ENCODE measurements around the gene JUNB. TPM values are rescaled to one million over a fixed set of nuclear protein-coding genes. Genes with fewer than 3 reads are reported as not detected.

Gene JUNB
- total and polyA plus RNA-seq, 4 donors = 111 to 689 (median 163) TPM

DNA sequence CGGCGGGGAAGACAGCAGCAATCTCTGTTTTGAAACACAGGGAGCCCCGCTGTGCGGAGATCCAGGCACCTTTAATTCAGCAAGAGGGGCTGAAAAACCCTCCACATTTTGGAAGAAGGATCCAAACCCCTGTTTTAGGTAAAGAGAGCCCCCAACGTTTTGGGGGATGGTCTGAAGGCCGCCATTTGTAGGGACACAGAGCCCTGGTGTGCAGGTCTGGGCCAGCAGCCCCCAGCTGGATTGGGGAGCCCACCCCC is 12.5 kb upstream of the JUNB start:
- TF ChIP-seq, protein P1, sequence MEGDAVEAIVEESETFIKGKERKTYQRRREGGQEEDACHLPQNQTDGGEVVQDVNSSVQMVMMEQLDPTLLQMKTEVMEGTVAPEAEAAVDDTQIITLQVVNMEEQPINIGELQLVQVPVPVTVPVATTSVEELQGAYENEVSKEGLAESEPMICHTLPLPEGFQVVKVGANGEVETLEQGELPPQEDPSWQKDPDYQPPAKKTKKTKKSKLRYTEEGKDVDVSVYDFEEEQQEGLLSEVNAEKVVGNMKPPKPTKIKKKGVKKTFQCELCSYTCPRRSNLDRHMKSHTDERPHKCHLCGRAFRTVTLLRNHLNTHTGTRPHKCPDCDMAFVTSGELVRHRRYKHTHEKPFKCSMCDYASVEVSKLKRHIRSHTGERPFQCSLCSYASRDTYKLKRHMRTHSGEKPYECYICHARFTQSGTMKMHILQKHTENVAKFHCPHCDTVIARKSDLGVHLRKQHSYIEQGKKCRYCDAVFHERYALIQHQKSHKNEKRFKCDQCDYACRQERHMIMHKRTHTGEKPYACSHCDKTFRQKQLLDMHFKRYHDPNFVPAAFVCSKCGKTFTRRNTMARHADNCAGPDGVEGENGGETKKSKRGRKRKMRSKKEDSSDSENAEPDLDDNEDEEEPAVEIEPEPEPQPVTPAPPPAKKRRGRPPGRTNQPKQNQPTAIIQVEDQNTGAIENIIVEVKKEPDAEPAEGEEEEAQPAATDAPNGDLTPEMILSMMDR (IDR thresholded peaks at IDR 0.05; ENCODE audit: control extremely low read depth, extremely low read depth) = no peak
- H3K4me3 ChIP-seq = no peak overlapping the region
- H3K36me3 ChIP-seq (ENCODE audit: control insufficient read depth in 4 of 4, insufficient read depth in 4 of 4, low read length in 4 of 4) = peaks cover 0 to 3% (median 0%) of the 10 kb centered on the region in 4 donors
- no peak for DNase-seq
- ATAC-seq (ENCODE audit: insufficient read depth, low FRiP score) = no peak
- 34 to 48% methylated on average over 6 of the region's 6 CpGs for WGBS, 2 donors
- H3K27me3 ChIP-seq (ENCODE audit: control insufficient read depth in 3 of 3, insufficient read depth in 3 of 3, low read length in 2 of 3) = no peaks in the 10 kb centered on the region
- peak overlapping the region in 1 of 2 donors; percentile 72 for H3K9ac ChIP-seq (ENCODE audit: insufficient read depth in 1 of 2, low read length in 2 of 2)
- no peaks in the 10 kb centered on the region for H3K9me3 ChIP-seq (ENCODE audit: control insufficient read depth in 4 of 4, insufficient read depth in 3 of 4, low read length in 3 of 4)
- H3K27ac ChIP-seq (ENCODE audit: low read depth in 1 of 2, low read length in 1 of 2) = peak overlapping the region; percentile 86 to 91
- H3K4me1 ChIP-seq (ENCODE audit: control insufficient read depth in 5 of 5, insufficient read depth in 5 of 5, low read length in 5 of 5) = peaks cover 0 to 53% (median 22%) of the 10 kb centered on the region in 5 donors

DNA sequence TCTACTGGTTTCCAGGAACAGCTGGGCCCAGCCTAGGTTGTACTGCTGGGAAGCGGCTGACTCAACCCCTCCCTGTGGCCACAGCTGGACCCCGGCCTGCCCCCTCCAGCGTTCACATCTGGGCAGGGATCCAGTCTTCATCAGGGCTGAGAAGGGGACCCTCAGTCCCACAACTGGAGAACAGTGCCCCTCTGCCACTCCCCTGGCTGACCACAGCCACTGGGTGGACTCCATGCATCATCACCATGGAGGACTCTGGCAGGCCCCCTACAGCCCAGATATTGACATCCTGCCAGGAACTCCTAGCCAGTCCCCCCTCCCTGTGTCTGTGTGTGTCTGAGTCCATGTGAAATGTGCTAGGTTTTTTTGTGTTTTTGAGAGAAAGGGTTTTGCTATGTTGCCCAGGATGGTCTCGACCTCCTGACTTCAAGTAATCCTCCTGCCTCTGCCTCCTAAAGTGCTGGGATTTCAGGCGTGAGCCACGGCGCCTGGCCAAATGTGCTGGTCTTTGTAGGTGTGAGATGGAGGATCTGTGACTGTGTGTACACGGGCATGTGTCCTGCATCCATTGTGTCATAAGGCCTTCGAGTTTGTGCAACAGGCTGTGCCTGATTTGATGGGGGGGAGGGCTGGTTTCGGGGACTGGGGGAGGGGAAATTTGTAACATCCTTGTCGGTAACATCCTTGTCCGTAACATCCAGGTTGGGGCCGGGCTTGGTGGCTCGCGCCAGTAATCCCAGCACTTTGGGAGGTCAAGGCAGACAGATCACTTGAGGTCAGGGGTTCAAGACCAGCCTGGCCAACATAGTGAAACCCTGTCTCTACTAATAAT is 11.9 kb upstream of the JUNB start:
- H3K4me1 ChIP-seq (ENCODE audit: control insufficient read depth in 5 of 5, insufficient read depth in 5 of 5, low read length in 5 of 5) = peaks cover 0 to 58% (median 27%) of the 10 kb centered on the region in 5 donors
- H3K9ac ChIP-seq (ENCODE audit: insufficient read depth in 1 of 2, low read length in 2 of 2) = peak overlapping the region in 1 of 2 donors; percentile 24
- TF ChIP-seq, protein P1 (IDR thresholded peaks at IDR 0.05; ENCODE audit: control extremely low read depth, extremely low read depth) = no peak
- H3K4me3 ChIP-seq = no peak overlapping the region
- H3K27me3 ChIP-seq (ENCODE audit: control insufficient read depth in 3 of 3, insufficient read depth in 3 of 3, low read length in 2 of 3) = no peaks in the 10 kb centered on the region
- H3K9me3 ChIP-seq (ENCODE audit: control insufficient read depth in 4 of 4, insufficient read depth in 3 of 4, low read length in 3 of 4) = no peaks in the 10 kb centered on the region
- DNase-seq (peak; percentile 95), ATAC-seq (ENCODE audit: insufficient read depth, low FRiP score) (no peak)
- 33 to 62% methylated on average over 15 of the region's 15 CpGs for WGBS, 2 donors
- peaks cover 0 to 2% (median 0%) of the 10 kb centered on the region in 4 donors for H3K36me3 ChIP-seq (ENCODE audit: control insufficient read depth in 4 of 4, insufficient read depth in 4 of 4, low read length in 4 of 4)
- H3K27ac ChIP-seq (ENCODE audit: low read depth in 1 of 2, low read length in 1 of 2) = peak overlapping the region; percentile 86 to 91

DNA sequence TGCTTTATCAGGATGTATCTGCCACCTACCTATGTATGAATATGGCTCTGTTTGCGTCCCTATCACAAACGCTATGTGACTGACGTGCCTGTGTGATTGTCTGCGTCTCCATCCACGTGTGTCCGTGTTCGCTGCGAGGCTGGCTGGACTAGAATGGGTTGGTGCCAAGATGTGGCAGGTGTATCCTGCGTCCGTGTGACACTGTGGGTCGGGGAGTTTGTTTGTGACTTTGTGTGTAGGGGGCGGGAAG is 9.2 kb upstream of the JUNB start:
- H3K9me3 ChIP-seq (ENCODE audit: control insufficient read depth in 4 of 4, insufficient read depth in 3 of 4, low read length in 3 of 4) = no peaks in the 10 kb centered on the region
- ATAC-seq (ENCODE audit: insufficient read depth, low FRiP score) (no peak), DNase-seq (peak in 1 of 3 donors; percentile 62)
- peaks cover 0 to 79% (median 42%) of the 10 kb centered on the region in 5 donors for H3K4me1 ChIP-seq (ENCODE audit: control insufficient read depth in 5 of 5, insufficient read depth in 5 of 5, low read length in 5 of 5)
- TF ChIP-seq, protein P1 (IDR thresholded peaks at IDR 0.05; ENCODE audit: control extremely low read depth, extremely low read depth) = no peak
- 0 to 2% methylated on average over 12 of the region's 12 CpGs for WGBS, 2 donors
- no peaks in the 10 kb centered on the region for H3K36me3 ChIP-seq (ENCODE audit: control insufficient read depth in 4 of 4, insufficient read depth in 4 of 4, low read length in 4 of 4)
- peak overlapping the region; percentile 86 to 87 for H3K27ac ChIP-seq (ENCODE audit: low read depth in 1 of 2, low read length in 1 of 2)
- H3K27me3 ChIP-seq (ENCODE audit: control insufficient read depth in 3 of 3, insufficient read depth in 3 of 3, low read length in 2 of 3) = no peaks in the 10 kb centered on the region
- H3K4me3 ChIP-seq = peak overlapping the region; percentile 40
- H3K9ac ChIP-seq (ENCODE audit: insufficient read depth in 1 of 2, low read length in 2 of 2) = peak overlapping the region; percentile 39 to 94
